ENCODE results near the gene GOLM1.

The GOLM1 gene

GRCh38 chr9:85981369-85981768 is 118.0 kb downstream of the GOLM1 start:
- Histone ChIP-seq H3K27ac (ENCODE audit: low read depth, low read length) (no peak overlapping the region), H3K4me1 (ENCODE audit: control insufficient read depth, insufficient read depth, low read length, unreplicated experiment) (no peaks in the 10 kb centered on the region), H3K79me2 (ENCODE audit: control insufficient read depth, insufficient read depth, low read length, unreplicated experiment) (no peaks in the 10 kb centered on the region), H2AFZ (ENCODE audit: low read length, unreplicated experiment) (no peak overlapping the region), H3K27me3 (ENCODE audit: insufficient read depth, low read length) (no peaks in the 10 kb centered on the region), H3K36me3 (ENCODE audit: insufficient read depth, low read length) (peaks cover 43% of the 10 kb centered on the region), H3K4me3 (ENCODE audit: low read depth, low read length) (no peak overlapping the region)

- Histone ChIP-seq H3K4me3 (ENCODE audit: low read depth, low read length) (no peak overlapping the region), H3K27ac (ENCODE audit: low read depth, low read length) (no peak overlapping the region), H2AFZ (ENCODE audit: low read length, unreplicated experiment) (no peak overlapping the region), H3K4me1 (ENCODE audit: control insufficient read depth, insufficient read depth, low read length, unreplicated experiment) (no peaks in the 10 kb centered on the region), H3K27me3 (ENCODE audit: insufficient read depth, low read length) (no peaks in the 10 kb centered on the region), H3K36me3 (ENCODE audit: insufficient read depth, low read length) (peaks cover 37% of the 10 kb centered on the region), H3K79me2 (ENCODE audit: control insufficient read depth, insufficient read depth, low read length, unreplicated experiment) (no peaks in the 10 kb centered on the region)
Measured at GRCh38 chr9:85978496-85978895, 120.9 kb downstream of the GOLM1 start.
